Activated T-cell treated with anti-CD3 and anti-CD28 coated beads for 4 hours (primary cell): ENCODE measurements around the gene PPP4R3A.
"Not testable (repeated sequence)": the region's sequence is repeated elsewhere in the genome, so short reads cannot be mapped to it uniquely, and the experiment has no call there.

Source experiments
- DNase-seq: peaks from one replicate; pipeline ENCODE4 v3.0.0-alpha.2; 2020

Gene PPP4R3A

GRCh38 chr14:91428931-91429330 is 81.2 kb downstream of the PPP4R3A start:
- not testable (repeated sequence) for DNase-seq

- not testable (repeated sequence) for DNase-seq
Measured at GRCh38 chr14:91425531-91425944, 84.6 kb downstream of the PPP4R3A start.

- DNase-seq = no peak
Measured at GRCh38 chr14:91424813-91425530, 85.1 kb downstream of the PPP4R3A start.

- DNase-seq = no peak
Measured at GRCh38 chr14:91420686-91421085, 89.4 kb downstream of the PPP4R3A start.

GRCh38 chr14:91419451-91419850 is 90.7 kb downstream of the PPP4R3A start:
- no peak for DNase-seq

- DNase-seq = no peak
Measured at GRCh38 chr14:91419044-91419397, 91.1 kb downstream of the PPP4R3A start.

GRCh38 chr14:91418387-91419043 is 91.6 kb downstream of the PPP4R3A start:
- peak; percentile 81 for DNase-seq

- DNase-seq = no peak
Measured at GRCh38 chr14:91417983-91418386, 92.1 kb downstream of the PPP4R3A start.

- peak; percentile 68 for DNase-seq
Measured at GRCh38 chr14:91417120-91417982, 92.8 kb downstream of the PPP4R3A start, which contains the start of gene CCDC88C. CCDC88C (minus strand) TSS chr14:91417820; CDS start chr14:91417690, 130 bp downstream.

- DNase-seq = no peak
Measured at GRCh38 chr14:91416744-91417119, 93.4 kb downstream of the PPP4R3A start.

- DNase-seq = no peak
Measured at GRCh38 chr14:91415794-91416743, 94.0 kb downstream of the PPP4R3A start.

GRCh38 chr14:91414475-91414833 is 95.7 kb downstream of the PPP4R3A start:
- no peak for DNase-seq

- no peak for DNase-seq
Measured at GRCh38 chr14:91413547-91414474, 96.3 kb downstream of the PPP4R3A start.

- DNase-seq = no peak
Measured at GRCh38 chr14:91412939-91413338, 97.2 kb downstream of the PPP4R3A start.

- DNase-seq = no peak
Measured at GRCh38 chr14:91410771-91411536, 99.2 kb downstream of the PPP4R3A start.

GRCh38 chr14:91409928-91410718 is 100.0 kb downstream of the PPP4R3A start:
- no peak for DNase-seq

- DNase-seq = not testable (repeated sequence)
Measured at GRCh38 chr14:91409240-91409639, 100.9 kb downstream of the PPP4R3A start.
